G401 (cell line): ENCODE results near the gene BOC. TPM values are rescaled to one million over a fixed set of nuclear protein-coding genes. Genes with fewer than 3 reads are reported as not detected.

Experiments used
- DNase-seq: peaks from one replicate; pipeline ENCODE4 v3.0.0-alpha.2; 2015; ENCODE audit warnings: low spot score
- in situ Hi-C: cut with HindIII; loops from 2 replicates; pipeline ENCODE4 v1.10.0; 2016; ENCODE audit warnings: low sequenced_read_pairs, mixed read lengths
- total RNA-seq: library from RNA; depleted of rRNA; stranded (reverse); fragments of >200 nt; shearing (Covaris generic); gene quantifications from 2 replicates; pipeline ENCODE4 v1.2.3, GENCODE V29; 2014

BOC gene
- total RNA-seq, 1 experiment from 2014 or later: not detected

- no peak for DNase-seq
- in situ Hi-C loops: no loop called here
Observed at GRCh38 chr3:113243071-113243470, 31.7 kb downstream of the BOC start.

GRCh38 chr3:113243846-113244245 is 32.5 kb downstream of the BOC start:
- in situ Hi-C loops: no loop called here

GRCh38 chr3:113245761-113246161 is 34.4 kb downstream of the BOC start:
- in situ Hi-C loops: no loop called here
- DNase-seq: no peak

More at GRCh38 chr3:113243846-113244245, 32.5 kb downstream of the BOC start:
- DNase-seq: no peak

- DNase-seq: no peak
- in situ Hi-C loops: no loop called here
Observed at GRCh38 chr3:113247068-113247467, 35.7 kb downstream of the BOC start.

- in situ Hi-C loops: no loop called here
- DNase-seq: no peak
Observed at GRCh38 chr3:113247675-113248458, 36.5 kb downstream of the BOC start.

- DNase-seq: peak; percentile 62
- in situ Hi-C loops: no loop called here
Observed at GRCh38 chr3:113249111-113249510, 37.8 kb downstream of the BOC start.

- no peak for DNase-seq
- in situ Hi-C loops: no loop called here
Observed at GRCh38 chr3:113249601-113250000, 38.2 kb downstream of the BOC start.

GRCh38 chr3:113250566-113250965 is 39.2 kb downstream of the BOC start:
- DNase-seq: no peak
- in situ Hi-C loops: no loop called here

GRCh38 chr3:113251817-113252216 is 40.5 kb downstream of the BOC start:
- no peak for DNase-seq
- in situ Hi-C loops: no loop called here

GRCh38 chr3:113252553-113252952 is 41.2 kb downstream of the BOC start:
- in situ Hi-C loops: no loop called here
- DNase-seq: no peak

- in situ Hi-C loops: no loop called here
- no peak for DNase-seq
Observed at GRCh38 chr3:113253702-113254101, 42.3 kb downstream of the BOC start.

GRCh38 chr3:113254171-113254947 is 43.0 kb downstream of the BOC start:
- in situ Hi-C loops: no loop called here
- DNase-seq: no peak

GRCh38 chr3:113255100-113255853 is 43.9 kb downstream of the BOC start:
- in situ Hi-C loops: no loop called here
- DNase-seq: no peak

- in situ Hi-C loops: no loop called here
- DNase-seq: no peak
Observed at GRCh38 chr3:113255854-113256615, 44.7 kb downstream of the BOC start.

GRCh38 chr3:113258361-113258760 is 47.0 kb downstream of the BOC start:
- DNase-seq: no peak
- in situ Hi-C loops: no loop called here

GRCh38 chr3:113259196-113259595 is 47.8 kb downstream of the BOC start:
- no peak for DNase-seq
- in situ Hi-C loops: no loop called here

GRCh38 chr3:113261063-113261625 is 49.8 kb downstream of the BOC start:
- no peak for DNase-seq
- in situ Hi-C loops: no loop called here

GRCh38 chr3:113261626-113262303 is 50.4 kb downstream of the BOC start:
- no peak for DNase-seq
- in situ Hi-C loops: no loop called here
